Kidney (tissue), 14 donors: Measurements from ENCODE around the gene HECTD1. TPM values are rescaled to one million over a fixed set of nuclear protein-coding genes. Genes with fewer than 3 reads are reported as not detected.

Source experiments
- DNase-seq, 5 donors: peaks; one replicate each; pipeline ENCODE4 v3.0.0-alpha.2; 2013 to 2020
- FAIRE-seq: peaks from 2 replicates; lab custom pipeline; 2012; peaks lifted over from hg19 to GRCh38; lab: Jason Lieb, UNC
- H3K27ac ChIP-seq, 2 donors: one replicate each; pipeline ENCODE4 v1.7.0; 2013; ENCODE audit warnings: low read depth in 2 of 2, low read length in 2 of 2, inconsistent platforms in 1 of 2
- H3K27me3 ChIP-seq: one replicate; pipeline ENCODE4 v1.7.1; 2013; ENCODE audit warnings: low read length, inconsistent platforms; ENCODE audit not compliant: control insufficient read depth, insufficient read depth
- H3K36me3 ChIP-seq, 3 donors: one replicate each; pipeline versions ENCODE4 v1.7.0 to v1.7.1; 2013; ENCODE audit warnings: low read length in 3 of 3, control low read depth in 1 of 3, inconsistent platforms in 1 of 3; ENCODE audit not compliant: insufficient read depth in 3 of 3, control insufficient read depth in 2 of 3
- H3K4me1 ChIP-seq, 3 donors: one replicate each; pipeline versions ENCODE4 v1.7.0 to v1.7.1; 2013; ENCODE audit warnings: low read length in 3 of 3, inconsistent platforms in 1 of 3, low read depth in 1 of 3; ENCODE audit not compliant: control insufficient read depth in 2 of 3, insufficient read depth in 2 of 3
- H3K4me3 ChIP-seq, 3 donors: one replicate each; pipeline versions ENCODE4 v1.7.0 to v1.8.1; 2013; ENCODE audit warnings: low read length in 3 of 3, control low read depth in 1 of 3, inconsistent platforms in 1 of 3
- H3K9ac ChIP-seq, 3 donors: one replicate each; pipeline versions ENCODE4 v1.7.0 to v1.7.1; 2013; ENCODE audit warnings: low read length in 3 of 3, control low read depth in 1 of 3, inconsistent platforms in 1 of 3
- H3K9me3 ChIP-seq, 3 donors: one replicate each; pipeline versions ENCODE4 v1.7.0 to v1.7.1; 2013; ENCODE audit warnings: low read length in 3 of 3, control low read depth in 1 of 3, inconsistent platforms in 1 of 3; ENCODE audit not compliant: control insufficient read depth in 2 of 3, insufficient read depth in 1 of 3
- intact Hi-C: fragments of 100-400 bp; cut with DNase I; formaldehyde crosslinking; loops from one replicate; pipeline ENCODE4 v1.11.1; 2022
- polyA plus RNA-seq: library from polyadenylated mRNA; stranded (reverse); fragments of 350-450 nt; fragmentation: Illumina TruSeq; extraction: RNeasy Lipid Tissue Mini Kit (QIAGEN cat#74804); gene quantifications from one replicate; pipeline ENCODE4 v1.2.3, GENCODE V29; 2014; ENCODE audit warnings: low read depth, low replicate concordance; ENCODE audit not compliant: insufficient read depth
- total RNA-seq: library from RNA; stranded (reverse); fragmentation: NEBNext Ultra II Directional; extraction: Animal tissue kit (Norgen Biotek cat#: 25700); gene quantifications from one replicate; pipeline ENCODE4 v1.2.1, GENCODE V29; 2021
- TF ChIP-seq, protein P1 (sequence below): IDR thresholded peaks from 3 replicates; pipeline ENCODE4 v1.5.1; 2012; ENCODE audit warnings: mild to moderate bottlenecking, moderate library complexity, borderline replicate concordance; ENCODE audit not compliant: insufficient read depth; ENCODE audit errors: extremely low read depth
- donor health status: control.
- donor health status: control.
- donor health status: control.
- donor health status: control.
- donor health status: control.
- donor health status: DM: yes; HTN: yes; CAD: no.
- donor health status: Normal renal cell carcinoma (clear cell type).

The HECTD1 gene
- total and polyA plus RNA-seq, 2 donors from 2014 or later = 35.5 to 164 TPM

DNA sequence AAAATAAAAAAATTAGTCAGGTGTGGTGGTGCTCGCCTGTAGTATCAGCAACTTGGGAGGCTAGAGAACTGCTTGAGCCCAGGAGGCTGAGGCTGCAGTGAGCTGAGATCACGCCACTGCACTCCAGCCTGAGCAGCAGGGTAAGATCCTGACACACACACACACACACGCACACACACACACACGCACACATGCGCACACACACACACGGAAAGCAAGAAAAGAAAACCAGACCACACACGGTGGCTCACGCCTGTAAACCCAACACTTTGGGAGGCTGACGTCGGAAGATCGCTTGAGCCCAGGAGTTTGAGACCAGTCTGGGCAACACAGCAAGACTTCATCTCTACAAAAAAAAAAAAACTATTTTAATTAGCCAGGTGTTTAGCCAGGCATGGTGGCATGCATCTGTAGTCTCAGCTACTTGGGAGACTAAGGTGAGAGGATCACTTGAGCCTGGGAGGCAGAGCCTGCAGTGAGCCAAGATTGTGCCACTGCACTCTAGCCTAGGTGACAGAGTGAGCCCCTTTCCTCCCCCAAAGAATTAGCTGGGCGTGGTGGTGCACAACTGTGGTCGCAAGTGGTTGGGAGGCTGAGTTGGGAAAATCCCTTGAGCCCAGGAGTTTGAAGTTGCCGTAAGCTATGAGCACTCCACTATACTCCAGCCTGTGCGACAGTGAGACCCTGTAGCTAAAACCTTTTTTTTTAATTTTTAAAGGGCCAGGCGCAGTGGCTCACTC lies 44.5 kb downstream of the HECTD1 start:
- intact Hi-C loops = no loop called here

DNA sequence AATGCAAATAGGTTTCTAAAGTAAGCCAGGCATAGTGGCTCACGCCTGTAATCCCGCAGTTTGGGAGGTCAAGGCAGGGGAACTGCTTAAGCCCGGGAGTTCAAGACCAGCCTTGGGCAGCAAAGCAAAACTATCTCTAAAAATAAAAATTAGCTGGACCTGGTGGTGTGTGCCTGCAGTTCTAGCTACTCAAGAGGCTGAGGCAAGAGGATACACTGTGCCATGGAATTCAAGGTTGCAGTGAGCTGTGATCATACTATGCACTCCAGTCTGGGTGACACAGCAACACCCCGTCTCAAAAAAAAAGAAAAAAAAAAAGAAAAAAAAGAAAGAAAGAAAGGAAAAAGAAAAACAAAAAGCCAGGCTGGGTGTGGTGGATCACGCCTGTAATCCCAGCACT lies 46.3 kb downstream of the HECTD1 start:
- TF ChIP-seq, protein P1, sequence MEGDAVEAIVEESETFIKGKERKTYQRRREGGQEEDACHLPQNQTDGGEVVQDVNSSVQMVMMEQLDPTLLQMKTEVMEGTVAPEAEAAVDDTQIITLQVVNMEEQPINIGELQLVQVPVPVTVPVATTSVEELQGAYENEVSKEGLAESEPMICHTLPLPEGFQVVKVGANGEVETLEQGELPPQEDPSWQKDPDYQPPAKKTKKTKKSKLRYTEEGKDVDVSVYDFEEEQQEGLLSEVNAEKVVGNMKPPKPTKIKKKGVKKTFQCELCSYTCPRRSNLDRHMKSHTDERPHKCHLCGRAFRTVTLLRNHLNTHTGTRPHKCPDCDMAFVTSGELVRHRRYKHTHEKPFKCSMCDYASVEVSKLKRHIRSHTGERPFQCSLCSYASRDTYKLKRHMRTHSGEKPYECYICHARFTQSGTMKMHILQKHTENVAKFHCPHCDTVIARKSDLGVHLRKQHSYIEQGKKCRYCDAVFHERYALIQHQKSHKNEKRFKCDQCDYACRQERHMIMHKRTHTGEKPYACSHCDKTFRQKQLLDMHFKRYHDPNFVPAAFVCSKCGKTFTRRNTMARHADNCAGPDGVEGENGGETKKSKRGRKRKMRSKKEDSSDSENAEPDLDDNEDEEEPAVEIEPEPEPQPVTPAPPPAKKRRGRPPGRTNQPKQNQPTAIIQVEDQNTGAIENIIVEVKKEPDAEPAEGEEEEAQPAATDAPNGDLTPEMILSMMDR = no peak
- intact Hi-C loops = no loop called here
- H3K27ac ChIP-seq = no peak overlapping the region
- peaks cover 0 to 28% (median 3%) of the 10 kb centered on the region in 3 donors for H3K36me3 ChIP-seq
- no peaks in the 10 kb centered on the region for H3K27me3 ChIP-seq
- no peaks in the 10 kb centered on the region for H3K9me3 ChIP-seq
- H3K9ac ChIP-seq = no peak overlapping the region
- H3K4me3 ChIP-seq = no peak overlapping the region
- DNase-seq (no peak), FAIRE-seq (no peak)
- H3K4me1 ChIP-seq = peaks cover 0 to 4% (median 0%) of the 10 kb centered on the region in 3 donors

More for the DNA sequence above, 44.5 kb downstream of the HECTD1 start:
- Histone ChIP-seq H3K27ac (no peak overlapping the region), H3K4me1 (peaks cover 0 to 4% (median 0%) of the 10 kb centered on the region in 3 donors), H3K36me3 (peaks cover 2 to 45% (median 6%) of the 10 kb centered on the region in 3 donors), H3K4me3 (no peak overlapping the region), H3K27me3 (no peaks in the 10 kb centered on the region), H3K9ac (no peak overlapping the region), H3K9me3 (no peaks in the 10 kb centered on the region)
- FAIRE-seq (no peak), DNase-seq (no peak)
- TF ChIP-seq, protein P1 = no peak

DNA sequence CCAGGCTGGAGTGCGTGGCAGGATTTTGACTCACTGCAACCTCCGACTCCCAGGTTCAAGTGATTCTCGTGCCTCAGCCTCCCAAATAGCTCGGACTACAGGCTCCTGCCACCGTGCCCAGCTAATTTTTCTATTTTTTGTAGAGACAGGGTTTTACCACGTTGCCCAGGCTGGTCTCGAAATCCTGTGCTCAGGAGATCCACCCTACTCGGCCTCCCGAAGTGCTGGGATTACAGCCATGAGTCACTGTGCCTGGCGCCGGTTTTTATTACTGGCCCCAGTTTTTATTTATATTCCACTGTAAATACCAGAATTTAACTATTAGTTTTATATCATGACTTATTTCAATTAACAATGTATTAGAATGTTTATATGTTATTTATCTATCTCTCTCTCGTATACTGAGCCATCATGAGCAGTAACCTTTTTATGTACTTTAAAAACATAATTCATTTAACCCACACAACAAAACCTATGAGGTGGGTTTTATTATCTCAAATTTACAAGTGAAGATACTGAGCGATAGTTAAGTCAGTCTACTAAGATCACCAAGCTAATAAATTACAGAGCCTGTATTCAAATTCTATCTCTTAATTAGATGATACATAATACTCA lies 47.8 kb downstream of the HECTD1 start:
- Histone ChIP-seq H3K27me3 (no peaks in the 10 kb centered on the region), H3K9ac (no peak overlapping the region), H3K27ac (no peak overlapping the region), H3K4me3 (no peak overlapping the region), H3K4me1 (no peaks in the 10 kb centered on the region), H3K36me3 (peaks cover 0 to 24% (median 5%) of the 10 kb centered on the region in 3 donors), H3K9me3 (no peaks in the 10 kb centered on the region)
- intact Hi-C loops = no loop called here
- DNase-seq (no peak), FAIRE-seq (no peak)
- TF ChIP-seq, protein P1 = no peak
